A673 (cell line): Measurements from ENCODE around the gene CSNK1D.

Experiments used
- EZH2 ChIP-seq: fragments of 200-600 bp; sonication (generic); IDR thresholded peaks from 2 replicates; pipeline ENCODE4 v1.6.1; 2017; ENCODE audit warnings: borderline replicate concordance, low read depth, mild to moderate bottlenecking, mixed read lengths, antibody characterized with exemption, low read length; ENCODE audit not compliant: poor library complexity, severe bottlenecking
- TF ChIP-seq, protein P1 (sequence below): fragments of 300-800, 200-600 bp; sonication (generic); conservative IDR thresholded peaks from 2 replicates; pipeline ENCODE4 v1.5.1; 2017; ENCODE audit warnings: low read depth, mild to moderate bottlenecking, antibody characterized with exemption, low read length, moderate library complexity, mixed read lengths

DNA sequence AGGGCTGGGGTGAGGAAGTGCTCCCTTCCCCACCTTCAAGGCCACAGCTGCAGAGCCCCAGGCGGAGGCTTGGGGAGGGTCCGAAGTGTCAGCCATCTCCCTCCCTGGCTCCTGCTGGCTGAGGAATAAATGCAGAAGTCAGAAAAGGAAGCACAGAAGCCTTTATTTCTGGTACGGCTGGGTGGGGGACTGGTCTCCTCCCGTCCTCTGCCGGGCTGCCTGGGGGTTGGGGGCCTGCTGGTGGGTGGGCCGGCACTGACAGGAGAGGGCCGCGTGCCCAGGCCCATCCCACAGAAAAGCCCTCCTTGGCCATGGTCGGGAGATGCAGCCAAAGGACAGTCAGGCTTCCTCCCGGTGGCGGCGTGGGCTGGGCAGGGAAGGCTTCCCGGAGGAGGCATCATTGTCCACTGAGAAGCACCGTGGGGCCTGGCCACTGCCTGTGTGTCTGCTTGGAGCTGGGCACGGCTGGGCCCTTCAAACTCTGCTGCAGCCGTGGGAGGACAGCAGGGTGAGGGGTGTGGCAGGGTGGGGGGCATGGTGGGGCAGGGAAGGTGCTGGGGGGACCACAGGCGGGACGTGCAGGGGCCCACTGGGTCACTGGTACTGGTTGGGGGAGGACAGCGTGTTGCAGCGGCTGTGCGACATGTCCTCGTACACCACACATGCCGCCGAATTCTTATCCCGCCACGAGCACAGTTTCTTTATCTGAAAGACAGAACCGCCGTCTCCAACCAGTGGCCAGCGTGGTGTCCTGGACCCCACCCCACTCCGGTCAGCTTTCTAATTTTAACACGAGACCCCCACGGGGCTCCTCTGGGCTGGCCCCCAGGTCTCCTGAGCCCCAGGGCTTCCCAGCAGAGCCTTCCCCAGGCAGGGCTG, 41.5 kb upstream of the CSNK1D start:
- TF ChIP-seq, protein P1, sequence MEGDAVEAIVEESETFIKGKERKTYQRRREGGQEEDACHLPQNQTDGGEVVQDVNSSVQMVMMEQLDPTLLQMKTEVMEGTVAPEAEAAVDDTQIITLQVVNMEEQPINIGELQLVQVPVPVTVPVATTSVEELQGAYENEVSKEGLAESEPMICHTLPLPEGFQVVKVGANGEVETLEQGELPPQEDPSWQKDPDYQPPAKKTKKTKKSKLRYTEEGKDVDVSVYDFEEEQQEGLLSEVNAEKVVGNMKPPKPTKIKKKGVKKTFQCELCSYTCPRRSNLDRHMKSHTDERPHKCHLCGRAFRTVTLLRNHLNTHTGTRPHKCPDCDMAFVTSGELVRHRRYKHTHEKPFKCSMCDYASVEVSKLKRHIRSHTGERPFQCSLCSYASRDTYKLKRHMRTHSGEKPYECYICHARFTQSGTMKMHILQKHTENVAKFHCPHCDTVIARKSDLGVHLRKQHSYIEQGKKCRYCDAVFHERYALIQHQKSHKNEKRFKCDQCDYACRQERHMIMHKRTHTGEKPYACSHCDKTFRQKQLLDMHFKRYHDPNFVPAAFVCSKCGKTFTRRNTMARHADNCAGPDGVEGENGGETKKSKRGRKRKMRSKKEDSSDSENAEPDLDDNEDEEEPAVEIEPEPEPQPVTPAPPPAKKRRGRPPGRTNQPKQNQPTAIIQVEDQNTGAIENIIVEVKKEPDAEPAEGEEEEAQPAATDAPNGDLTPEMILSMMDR, result no peak
- no peak for TF ChIP-seq EZH2
